BE2C (cell line): Measurements from ENCODE around the gene SH3RF3.

Experiments
- DNase-seq: peaks from one replicate; pipeline ENCODE4 v3.0.0-alpha.2; 2020
- H3K27me3 ChIP-seq: fragments of 250-450 bp; sonication (Bioruptor Pico); 2 replicates; pipeline ENCODE4 v1.5.1; 2020; ENCODE audit warnings: mild to moderate bottlenecking
- H3K36me3 ChIP-seq: fragments of 250-450 bp; sonication (Bioruptor Pico); 2 replicates; pipeline ENCODE4 v1.5.1; 2020; ENCODE audit warnings: mild to moderate bottlenecking
- H3K4me1 ChIP-seq: fragments of 250-450 bp; sonication (Bioruptor Pico); 2 replicates; pipeline ENCODE4 v1.5.1; 2020
- H3K4me3 ChIP-seq: 2 replicates; pipeline ENCODE4 v1.5.1; 2011; ENCODE audit warnings: low read depth, low read length
- H3K9me3 ChIP-seq: fragments of 250-450 bp; sonication (Bioruptor Pico); 2 replicates; pipeline ENCODE4 v1.5.1; 2020
- TF ChIP-seq, protein P1 (sequence below): IDR thresholded peaks from 2 replicates; pipeline ENCODE4 v1.5.1; 2012; ENCODE audit warnings: mild to moderate bottlenecking, low read depth, low read length

Gene SH3RF3

GRCh38 chr2:109422758-109423500, 293.9 kb downstream of the SH3RF3 start:
- H3K9me3 ChIP-seq: no peaks in the 10 kb centered on the region
- DNase-seq: no peak
- no peak overlapping the region for H3K4me3 ChIP-seq
- no peaks in the 10 kb centered on the region for H3K27me3 ChIP-seq
- no peaks in the 10 kb centered on the region for H3K36me3 ChIP-seq
- H3K4me1 ChIP-seq: no peaks in the 10 kb centered on the region
- TF ChIP-seq, protein P1, sequence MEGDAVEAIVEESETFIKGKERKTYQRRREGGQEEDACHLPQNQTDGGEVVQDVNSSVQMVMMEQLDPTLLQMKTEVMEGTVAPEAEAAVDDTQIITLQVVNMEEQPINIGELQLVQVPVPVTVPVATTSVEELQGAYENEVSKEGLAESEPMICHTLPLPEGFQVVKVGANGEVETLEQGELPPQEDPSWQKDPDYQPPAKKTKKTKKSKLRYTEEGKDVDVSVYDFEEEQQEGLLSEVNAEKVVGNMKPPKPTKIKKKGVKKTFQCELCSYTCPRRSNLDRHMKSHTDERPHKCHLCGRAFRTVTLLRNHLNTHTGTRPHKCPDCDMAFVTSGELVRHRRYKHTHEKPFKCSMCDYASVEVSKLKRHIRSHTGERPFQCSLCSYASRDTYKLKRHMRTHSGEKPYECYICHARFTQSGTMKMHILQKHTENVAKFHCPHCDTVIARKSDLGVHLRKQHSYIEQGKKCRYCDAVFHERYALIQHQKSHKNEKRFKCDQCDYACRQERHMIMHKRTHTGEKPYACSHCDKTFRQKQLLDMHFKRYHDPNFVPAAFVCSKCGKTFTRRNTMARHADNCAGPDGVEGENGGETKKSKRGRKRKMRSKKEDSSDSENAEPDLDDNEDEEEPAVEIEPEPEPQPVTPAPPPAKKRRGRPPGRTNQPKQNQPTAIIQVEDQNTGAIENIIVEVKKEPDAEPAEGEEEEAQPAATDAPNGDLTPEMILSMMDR: no peak

DNA sequence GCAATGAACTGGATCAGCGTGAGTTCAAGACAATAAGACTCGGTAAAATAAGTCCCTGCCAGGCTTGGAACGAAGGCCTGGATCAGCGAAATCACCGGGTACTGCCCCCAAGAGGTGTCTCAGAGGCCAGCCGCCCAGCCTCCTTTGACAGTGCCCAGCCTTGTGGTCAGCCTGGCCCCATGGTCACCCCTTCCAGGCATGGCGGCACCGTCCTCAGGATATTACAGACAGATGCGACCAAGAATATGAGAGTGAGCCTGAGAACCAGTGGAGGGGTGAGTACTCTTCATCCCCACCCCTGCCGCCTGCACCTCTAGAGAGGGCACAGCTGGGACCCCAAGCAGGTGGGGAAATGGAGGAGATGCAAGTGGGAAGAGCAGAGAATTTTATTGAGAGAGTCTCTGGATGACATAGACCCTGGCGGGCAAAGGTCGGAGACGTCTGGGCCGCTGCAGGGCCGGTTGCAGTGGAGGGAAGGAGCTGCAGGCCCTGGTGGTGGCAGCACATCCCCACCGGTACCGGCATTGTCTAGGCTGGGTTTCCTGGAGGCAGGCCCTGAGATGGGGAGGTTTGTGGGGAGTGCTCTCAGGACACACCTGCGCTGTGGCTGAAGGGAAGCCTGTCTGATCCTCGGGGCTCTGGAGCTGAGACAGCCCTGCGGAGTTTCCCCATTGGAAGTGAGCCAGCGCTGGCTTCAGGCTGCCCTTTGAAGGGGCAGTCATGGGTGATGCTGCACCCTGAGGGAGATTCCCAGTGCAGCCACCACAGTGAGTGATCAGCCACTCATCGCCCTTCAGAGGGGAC, 294.8 kb downstream of the SH3RF3 start:
- Histone ChIP-seq H3K27me3 (no peaks in the 10 kb centered on the region), H3K4me3 (no peak overlapping the region), H3K9me3 (no peaks in the 10 kb centered on the region), H3K4me1 (no peaks in the 10 kb centered on the region), H3K36me3 (no peaks in the 10 kb centered on the region)
- TF ChIP-seq, protein P1: no peak
- DNase-seq: no peak

DNA sequence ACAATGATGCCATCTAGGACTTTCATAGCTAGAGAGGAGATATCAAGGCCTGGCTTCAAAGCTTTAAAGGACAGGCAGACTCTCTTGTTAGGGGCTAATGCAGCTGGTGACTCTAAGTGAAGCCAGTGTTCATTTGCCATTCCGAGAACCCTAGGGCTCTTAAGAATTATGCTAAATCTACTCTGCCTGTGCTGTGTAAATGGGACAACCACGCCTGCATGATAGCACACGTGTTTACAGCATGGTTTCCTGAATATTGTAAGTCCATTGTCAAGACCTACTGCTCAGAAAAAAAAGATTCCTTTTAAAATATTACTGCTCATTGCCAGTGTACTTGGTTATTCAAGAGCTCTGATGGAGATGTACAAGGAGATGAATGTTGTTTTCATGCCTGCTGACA, 296.4 kb downstream of the SH3RF3 start:
- H3K27me3 ChIP-seq: no peaks in the 10 kb centered on the region
- no peaks in the 10 kb centered on the region for H3K36me3 ChIP-seq
- no peak for DNase-seq

DNA sequence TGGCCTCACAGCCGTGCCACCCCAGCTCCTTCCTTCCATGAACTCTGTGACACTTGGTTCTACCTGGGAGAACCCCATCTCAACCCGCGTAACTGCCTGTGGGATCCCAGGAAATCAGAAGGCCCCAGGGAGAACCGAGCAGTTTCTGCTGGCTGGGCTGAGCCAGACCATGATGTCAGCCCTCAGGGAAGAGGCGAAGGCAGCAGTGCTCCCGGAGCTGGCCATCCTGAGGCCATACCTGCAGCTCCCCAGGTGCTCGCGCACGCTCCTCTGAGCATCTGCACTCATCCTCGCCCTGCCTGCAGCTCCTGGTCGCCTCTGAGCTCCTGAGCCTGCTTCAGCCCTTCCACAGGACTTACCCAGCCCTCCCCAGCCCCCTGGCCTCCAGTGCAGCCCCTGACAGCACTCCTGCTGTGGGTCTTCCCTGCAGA, 298.7 kb downstream of the SH3RF3 start:
- Histone ChIP-seq H3K36me3 (no peaks in the 10 kb centered on the region), H3K4me1 (no peaks in the 10 kb centered on the region), H3K9me3 (no peaks in the 10 kb centered on the region), H3K27me3 (no peaks in the 10 kb centered on the region), H3K4me3 (no peak overlapping the region)
- no peak for DNase-seq
- TF ChIP-seq, protein P1: no peak

More for the DNA sequence above, 296.4 kb downstream of the SH3RF3 start:
- no peaks in the 10 kb centered on the region for H3K4me1 ChIP-seq
- TF ChIP-seq, protein P1: no peak
- no peaks in the 10 kb centered on the region for H3K9me3 ChIP-seq
- H3K4me3 ChIP-seq: no peak overlapping the region

DNA sequence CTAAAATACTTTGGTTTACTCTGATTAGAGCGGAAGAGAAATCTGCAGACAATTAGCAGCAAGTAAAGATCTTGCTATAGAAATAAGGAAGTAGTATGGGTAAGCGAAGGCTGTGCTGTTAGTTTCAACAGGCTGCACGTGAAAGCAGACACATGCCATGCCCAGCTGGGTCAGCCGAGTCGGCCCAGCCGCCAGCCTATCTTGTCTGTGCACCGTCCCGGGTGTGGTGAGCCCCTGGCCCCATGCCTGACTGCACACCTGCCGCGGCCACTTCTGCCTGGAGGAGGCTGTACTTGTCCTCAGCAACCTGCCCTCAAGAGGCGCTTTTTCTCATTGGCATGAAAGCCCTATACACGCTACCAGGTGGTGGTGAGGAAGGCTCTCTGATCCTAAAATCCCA, 299.3 kb downstream of the SH3RF3 start:
- Histone ChIP-seq H3K9me3 (no peaks in the 10 kb centered on the region), H3K27me3 (no peaks in the 10 kb centered on the region), H3K4me3 (no peak overlapping the region), H3K36me3 (no peaks in the 10 kb centered on the region), H3K4me1 (no peaks in the 10 kb centered on the region)
- no peak for DNase-seq
- TF ChIP-seq, protein P1: no peak
